ENCODE results near the gene DVL1. TPM values are rescaled to one million over a fixed set of nuclear protein-coding genes. Genes with fewer than 3 reads are reported as not detected.

DVL1 gene
- total RNA-seq, 1 experiment from 2014 or later, result 71.0 TPM

DNA sequence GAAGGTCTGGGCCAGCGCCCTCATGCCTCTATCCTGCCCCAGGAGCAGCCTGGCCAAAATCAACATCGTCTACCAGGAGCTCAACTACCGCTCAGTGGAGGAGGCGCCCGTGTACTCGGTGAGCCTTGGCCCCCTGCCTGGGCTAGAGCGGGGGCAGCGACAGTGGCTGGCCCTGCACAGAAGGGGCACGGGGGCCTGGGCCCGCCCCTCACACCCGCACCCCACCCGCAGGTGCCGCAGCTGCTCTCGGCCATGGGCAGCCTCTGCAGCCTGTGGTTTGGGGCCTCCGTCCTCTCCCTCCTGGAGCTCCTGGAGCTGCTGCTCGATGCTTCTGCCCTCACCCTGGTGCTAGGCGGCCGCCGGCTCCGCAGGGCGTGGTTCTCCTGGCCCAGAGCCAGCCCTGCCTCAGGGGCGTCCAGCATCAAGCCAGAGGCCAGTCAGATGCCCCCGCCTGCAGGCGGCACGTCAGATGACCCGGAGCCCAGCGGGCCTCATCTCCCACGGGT lies 58.1 kb downstream of the DVL1 start:
- Histone ChIP-seq H2BK120ac (ENCODE audit: low read depth, low read length, poor library complexity, severe bottlenecking) (no peak overlapping the region), H3K9me3 (ENCODE audit: control insufficient read depth, low read depth, low read length) (no peaks in the 10 kb centered on the region), H3K23ac (ENCODE audit: insufficient read length, low read depth, low read length) (no peak overlapping the region), H3K56ac (ENCODE audit: insufficient read length, low read depth, low read length) (no peak overlapping the region), H4K5ac (ENCODE audit: insufficient read length, low read depth, low read length) (no peak overlapping the region), H3K79me2 (ENCODE audit: insufficient read depth, low read length) (no peaks in the 10 kb centered on the region), H2BK5ac (ENCODE audit: insufficient read length, low read length) (no peak overlapping the region), H2BK15ac (ENCODE audit: low read depth, low read length) (no peak overlapping the region), H2BK12ac (ENCODE audit: insufficient read length, low read depth, low read length) (no peak overlapping the region), H4K20me1 (ENCODE audit: control insufficient read depth, insufficient read depth, insufficient read length) (no peaks in the 10 kb centered on the region), H3K4me1 (ENCODE audit: insufficient read depth, low read length) (no peaks in the 10 kb centered on the region), H3K27ac (ENCODE audit: insufficient read length, low read depth, low read length) (no peak overlapping the region), H4K8ac (replicated peaks; ENCODE audit: insufficient read length, low read depth, low read length) (no peak overlapping the region), H3K18ac (ENCODE audit: insufficient read length, low read depth, low read length) (no peak overlapping the region), H3K79me1 (ENCODE audit: insufficient read depth, low read depth, low read length, poor library complexity, severe bottlenecking) (no peaks in the 10 kb centered on the region), H4K91ac (ENCODE audit: insufficient read length, low read depth, low read length) (no peak overlapping the region), H3T11ph (ENCODE audit: low read length) (no peak overlapping the region), H2AFZ (ENCODE audit: low read length) (no peak overlapping the region), H2BK20ac (ENCODE audit: low read depth, low read length, poor library complexity, severe bottlenecking) (no peak overlapping the region), H3K14ac (ENCODE audit: insufficient read depth, low read length) (no peak overlapping the region), H3K9ac (ENCODE audit: extremely low read depth, insufficient read length, low read length) (no peak overlapping the region), H3K4ac (ENCODE audit: low read depth, low read length) (no peak overlapping the region), H3K4me2 (ENCODE audit: insufficient read depth, insufficient read length, low read length) (no peak overlapping the region), H2AK5ac (ENCODE audit: insufficient read length, low read length) (no peak overlapping the region), H3K27me3 (ENCODE audit: insufficient read depth, low read length) (no peaks in the 10 kb centered on the region), H3K23me2 (ENCODE audit: insufficient read length, low read depth, low read length, poor library complexity, severe bottlenecking) (peaks cover 4% of the 10 kb centered on the region)
- peaks cover 0 to 9% of the 10 kb centered on the region in 2 experiments; a peak in 2 of 4 replicates for H3K4me1 Mint-ChIP-seq
- no peak overlapping the region for H3K4me3 Mint-ChIP-seq
- H3K27ac Mint-ChIP-seq, result no peak overlapping the region
- DNase-seq, result no peak
- TF ChIP-seq, protein P1, sequence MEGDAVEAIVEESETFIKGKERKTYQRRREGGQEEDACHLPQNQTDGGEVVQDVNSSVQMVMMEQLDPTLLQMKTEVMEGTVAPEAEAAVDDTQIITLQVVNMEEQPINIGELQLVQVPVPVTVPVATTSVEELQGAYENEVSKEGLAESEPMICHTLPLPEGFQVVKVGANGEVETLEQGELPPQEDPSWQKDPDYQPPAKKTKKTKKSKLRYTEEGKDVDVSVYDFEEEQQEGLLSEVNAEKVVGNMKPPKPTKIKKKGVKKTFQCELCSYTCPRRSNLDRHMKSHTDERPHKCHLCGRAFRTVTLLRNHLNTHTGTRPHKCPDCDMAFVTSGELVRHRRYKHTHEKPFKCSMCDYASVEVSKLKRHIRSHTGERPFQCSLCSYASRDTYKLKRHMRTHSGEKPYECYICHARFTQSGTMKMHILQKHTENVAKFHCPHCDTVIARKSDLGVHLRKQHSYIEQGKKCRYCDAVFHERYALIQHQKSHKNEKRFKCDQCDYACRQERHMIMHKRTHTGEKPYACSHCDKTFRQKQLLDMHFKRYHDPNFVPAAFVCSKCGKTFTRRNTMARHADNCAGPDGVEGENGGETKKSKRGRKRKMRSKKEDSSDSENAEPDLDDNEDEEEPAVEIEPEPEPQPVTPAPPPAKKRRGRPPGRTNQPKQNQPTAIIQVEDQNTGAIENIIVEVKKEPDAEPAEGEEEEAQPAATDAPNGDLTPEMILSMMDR (conservative IDR thresholded peaks at IDR 0.05), result no peak
- H3K27me3 Mint-ChIP-seq (ENCODE audit: low read depth), result peaks cover 2% of the 10 kb centered on the region
- WGBS (ENCODE audit: extremely low coverage, insufficient read length, low lambda C conversion rate), result no CpG with 5 or more reads among the region's 28 CpGs
- no peaks in the 10 kb centered on the region for H3K36me3 Mint-ChIP-seq (ENCODE audit: insufficient read depth in 1 of 3, low read depth in 3 of 3)
- H3K9me3 Mint-ChIP-seq, result peaks cover 2 to 10% of the 10 kb centered on the region in 2 experiments; a peak in 2 of 5 replicates
